Measurements from ENCODE around the gene MYH14. TPM values are rescaled to one million over a fixed set of nuclear protein-coding genes. Genes with fewer than 3 reads are reported as not detected.

MYH14 gene
- total RNA-seq, 1 experiment from 2014 or later: 0.84 TPM

GRCh38 chr19:50176775-50177174 is 26.6 kb upstream of the MYH14 start:
- DNase-seq (ENCODE audit: low spot score): no peak
- TF ChIP-seq CTCF (conservative IDR thresholded peaks at IDR 0.05; ENCODE audit: low read depth, low read length): no peak
- no peak for TF ChIP-seq EZH2 (IDR thresholded peaks at IDR 0.05; ENCODE audit: borderline replicate concordance, low read depth, low read length, poor library complexity, severe bottlenecking)
- no TSS peak for BruUV-seq (replicated peaks)
- H3K27me3 ChIP-seq (replicated peaks; ENCODE audit: insufficient read depth, low read depth, low read length, poor library complexity): no peaks in the 10 kb centered on the region
- CTCF ChIA-PET: no interaction called here
- H3K36me3 ChIP-seq (ENCODE audit: insufficient read depth, low read length, poor library complexity, severe bottlenecking): no peaks in the 10 kb centered on the region
- no peaks in the 10 kb centered on the region for H3K9me3 ChIP-seq (ENCODE audit: low read depth, low read length, poor library complexity, severe bottlenecking)
- no peak overlapping the region for H3K27ac ChIP-seq (ENCODE audit: low read depth, low read length, poor library complexity, severe bottlenecking)
- intact Hi-C loops (cut with micrococcal nuclease; ENCODE audit: unreplicated experiment): no loop called here
- no peaks in the 10 kb centered on the region for H3K4me1 ChIP-seq (ENCODE audit: insufficient read depth, low read length, poor library complexity, severe bottlenecking)
- POLR2A ChIA-PET (ENCODE audit: low non-redundant PET): no interaction called here
- H3K4me3 ChIP-seq (ENCODE audit: low read depth, low read length, poor library complexity, severe bottlenecking): no peak overlapping the region

GRCh38 chr19:50178320-50178719 is 25.1 kb upstream of the MYH14 start:
- no peaks in the 10 kb centered on the region for H3K4me1 ChIP-seq (ENCODE audit: insufficient read depth, low read length, poor library complexity, severe bottlenecking)
- ChIA-PET CTCF (no interaction called here), POLR2A (ENCODE audit: low non-redundant PET) (no interaction called here)
- H3K9me3 ChIP-seq (ENCODE audit: low read depth, low read length, poor library complexity, severe bottlenecking): no peaks in the 10 kb centered on the region
- no peaks in the 10 kb centered on the region for H3K27me3 ChIP-seq (replicated peaks; ENCODE audit: insufficient read depth, low read depth, low read length, poor library complexity)
- intact Hi-C loops (cut with micrococcal nuclease; ENCODE audit: unreplicated experiment): no loop called here
- no peak for DNase-seq (ENCODE audit: low spot score)
- TF ChIP-seq CTCF (conservative IDR thresholded peaks at IDR 0.05; ENCODE audit: low read depth, low read length) (no peak), EZH2 (IDR thresholded peaks at IDR 0.05; ENCODE audit: borderline replicate concordance, low read depth, low read length, poor library complexity, severe bottlenecking) (no peak)
- no peak overlapping the region for H3K4me3 ChIP-seq (ENCODE audit: low read depth, low read length, poor library complexity, severe bottlenecking)
- no TSS peak for BruUV-seq (replicated peaks)
- no peak overlapping the region for H3K27ac ChIP-seq (ENCODE audit: low read depth, low read length, poor library complexity, severe bottlenecking)
- no peaks in the 10 kb centered on the region for H3K36me3 ChIP-seq (ENCODE audit: insufficient read depth, low read length, poor library complexity, severe bottlenecking)

- no TSS peak for BruUV-seq (replicated peaks)
- no peak for TF ChIP-seq CTCF (conservative IDR thresholded peaks at IDR 0.05; ENCODE audit: low read depth, low read length)
- TF ChIP-seq EZH2 (IDR thresholded peaks at IDR 0.05; ENCODE audit: borderline replicate concordance, low read depth, low read length, poor library complexity, severe bottlenecking): no peak
Measured at GRCh38 chr19:50178859-50179537, 24.4 kb upstream of the MYH14 start.

More at GRCh38 chr19:50178859-50179537, 24.4 kb upstream of the MYH14 start:
- Histone ChIP-seq H3K36me3 (ENCODE audit: insufficient read depth, low read length, poor library complexity, severe bottlenecking) (no peaks in the 10 kb centered on the region), H3K27me3 (replicated peaks; ENCODE audit: insufficient read depth, low read depth, low read length, poor library complexity) (no peaks in the 10 kb centered on the region), H3K4me3 (ENCODE audit: low read depth, low read length, poor library complexity, severe bottlenecking) (no peak overlapping the region), H3K9me3 (ENCODE audit: low read depth, low read length, poor library complexity, severe bottlenecking) (no peaks in the 10 kb centered on the region), H3K27ac (ENCODE audit: low read depth, low read length, poor library complexity, severe bottlenecking) (no peak overlapping the region), H3K4me1 (ENCODE audit: insufficient read depth, low read length, poor library complexity, severe bottlenecking) (no peaks in the 10 kb centered on the region)
- POLR2A ChIA-PET (ENCODE audit: low non-redundant PET): no interaction called here
- intact Hi-C loops (cut with micrococcal nuclease; ENCODE audit: unreplicated experiment): no loop called here
- CTCF ChIA-PET: no interaction called here
- DNase-seq (ENCODE audit: low spot score): no peak

All from A673 (cell line).